ENCODE results near the gene RFPL4A.

Gene RFPL4A

DNA sequence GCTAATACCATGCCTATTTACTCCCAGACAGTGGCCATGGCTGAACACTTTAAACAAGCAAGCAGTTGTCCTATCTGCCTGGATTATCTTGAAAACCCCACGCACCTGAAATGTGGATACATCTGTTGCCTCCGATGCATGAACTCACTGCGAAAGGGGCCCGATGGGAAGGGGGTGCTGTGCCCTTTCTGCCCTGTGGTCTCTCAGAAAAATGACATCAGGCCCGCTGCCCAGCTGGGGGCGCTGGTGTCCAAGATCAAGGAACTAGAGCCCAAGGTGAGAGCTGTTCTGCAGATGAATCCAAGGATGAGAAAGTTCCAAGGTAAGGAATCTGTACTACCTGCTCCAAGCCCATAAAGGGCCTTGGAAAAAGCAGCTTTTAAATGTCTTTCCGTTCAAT, 18.6 kb downstream of the RFPL4A start:
- DNase-seq (ENCODE audit: low spot score), result no peak
- in situ Hi-C loops (cut with MboI; ENCODE audit: low pct_unique_long_range_greater_than_20kb, low sequenced_read_pairs, unreplicated experiment), result no loop called here
- TF ChIP-seq, protein P1, sequence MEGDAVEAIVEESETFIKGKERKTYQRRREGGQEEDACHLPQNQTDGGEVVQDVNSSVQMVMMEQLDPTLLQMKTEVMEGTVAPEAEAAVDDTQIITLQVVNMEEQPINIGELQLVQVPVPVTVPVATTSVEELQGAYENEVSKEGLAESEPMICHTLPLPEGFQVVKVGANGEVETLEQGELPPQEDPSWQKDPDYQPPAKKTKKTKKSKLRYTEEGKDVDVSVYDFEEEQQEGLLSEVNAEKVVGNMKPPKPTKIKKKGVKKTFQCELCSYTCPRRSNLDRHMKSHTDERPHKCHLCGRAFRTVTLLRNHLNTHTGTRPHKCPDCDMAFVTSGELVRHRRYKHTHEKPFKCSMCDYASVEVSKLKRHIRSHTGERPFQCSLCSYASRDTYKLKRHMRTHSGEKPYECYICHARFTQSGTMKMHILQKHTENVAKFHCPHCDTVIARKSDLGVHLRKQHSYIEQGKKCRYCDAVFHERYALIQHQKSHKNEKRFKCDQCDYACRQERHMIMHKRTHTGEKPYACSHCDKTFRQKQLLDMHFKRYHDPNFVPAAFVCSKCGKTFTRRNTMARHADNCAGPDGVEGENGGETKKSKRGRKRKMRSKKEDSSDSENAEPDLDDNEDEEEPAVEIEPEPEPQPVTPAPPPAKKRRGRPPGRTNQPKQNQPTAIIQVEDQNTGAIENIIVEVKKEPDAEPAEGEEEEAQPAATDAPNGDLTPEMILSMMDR (IDR thresholded peaks at IDR 0.05; ENCODE audit: extremely low read depth, insufficient read depth, missing control alignments), result no peak

DNA sequence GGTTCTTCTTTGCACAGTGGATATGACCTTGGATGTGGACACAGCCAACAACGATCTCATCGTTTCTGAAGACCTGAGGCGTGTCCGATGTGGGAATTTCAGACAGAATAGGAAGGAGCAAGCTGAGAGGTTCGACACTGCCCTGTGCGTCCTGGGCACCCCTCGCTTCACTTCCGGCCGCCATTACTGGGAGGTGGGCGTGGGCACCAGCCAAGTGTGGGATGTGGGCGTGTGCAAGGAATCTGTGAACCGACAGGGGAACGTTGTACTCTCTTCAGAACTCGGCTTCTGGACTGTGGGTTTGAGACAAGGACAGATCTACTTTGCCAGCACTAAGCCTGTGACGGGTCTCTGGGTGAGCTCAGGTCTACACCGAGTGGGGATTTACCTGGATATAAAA, 19.4 kb downstream of the RFPL4A start:
- in situ Hi-C loops (cut with MboI; ENCODE audit: low pct_unique_long_range_greater_than_20kb, low sequenced_read_pairs, unreplicated experiment), result no loop called here
- DNase-seq (ENCODE audit: low spot score), result no peak
- TF ChIP-seq, protein P1 (IDR thresholded peaks at IDR 0.05; ENCODE audit: extremely low read depth, insufficient read depth, missing control alignments), result no peak

DNA sequence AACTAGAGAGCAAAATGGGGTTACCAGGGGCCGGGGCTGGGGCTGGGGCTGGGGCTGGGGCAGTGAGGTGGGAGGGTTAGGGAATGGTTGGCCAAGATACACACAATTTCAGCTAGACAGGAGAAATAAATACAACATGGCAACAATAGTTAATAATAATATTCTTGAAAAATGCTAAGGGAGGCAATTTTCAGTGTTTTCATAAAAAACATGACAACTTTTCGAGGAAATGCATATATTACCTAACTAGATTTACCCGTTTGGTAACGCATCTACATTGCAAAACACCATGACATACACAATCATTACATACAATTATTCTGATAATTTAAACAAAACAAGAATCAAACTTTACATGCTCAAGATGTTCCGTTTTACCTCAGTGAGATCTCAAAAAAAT, 22.2 kb downstream of the RFPL4A start:
- DNase-seq (ENCODE audit: low spot score), result no peak
- in situ Hi-C loops (cut with MboI; ENCODE audit: low pct_unique_long_range_greater_than_20kb, low sequenced_read_pairs, unreplicated experiment), result no loop called here
- TF ChIP-seq, protein P1 (IDR thresholded peaks at IDR 0.05; ENCODE audit: extremely low read depth, insufficient read depth, missing control alignments), result no peak

DNA sequence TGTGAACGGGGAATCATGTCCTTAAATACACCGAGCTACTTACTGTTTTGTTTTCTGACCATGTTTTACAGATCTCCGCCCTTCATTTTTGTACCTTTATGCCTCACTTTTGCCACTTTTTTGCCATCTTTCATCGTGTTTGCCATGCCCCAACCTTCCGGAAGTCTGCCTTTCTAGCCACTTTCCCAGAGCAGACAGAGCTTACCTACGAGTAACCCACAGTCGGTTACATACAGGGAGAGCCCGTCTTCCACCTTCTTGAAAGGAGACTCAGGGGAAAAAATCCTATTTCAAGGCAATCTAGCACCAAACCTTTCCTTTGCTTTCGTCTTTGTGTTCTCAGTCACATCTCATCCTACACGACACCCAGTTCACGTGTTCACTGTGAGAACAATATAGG, 36.1 kb downstream of the RFPL4A start:
- no peak for DNase-seq (ENCODE audit: low spot score)
- TF ChIP-seq, protein P1 (IDR thresholded peaks at IDR 0.05; ENCODE audit: extremely low read depth, insufficient read depth, missing control alignments), result no peak
- in situ Hi-C loops (cut with MboI; ENCODE audit: low pct_unique_long_range_greater_than_20kb, low sequenced_read_pairs, unreplicated experiment), result no loop called here

- TF ChIP-seq, protein P1 (IDR thresholded peaks at IDR 0.05; ENCODE audit: extremely low read depth, insufficient read depth, missing control alignments), result no peak
- in situ Hi-C loops (cut with MboI; ENCODE audit: low pct_unique_long_range_greater_than_20kb, low sequenced_read_pairs, unreplicated experiment), result no loop called here
- DNase-seq (ENCODE audit: low spot score), result no peak
These were observed 42.5 kb downstream of the RFPL4A start for GRCh38 chr19:55801416-55801815.

GRCh38 chr19:55802281-55802680, 43.4 kb downstream of the RFPL4A start:
- TF ChIP-seq, protein P1 (IDR thresholded peaks at IDR 0.05; ENCODE audit: extremely low read depth, insufficient read depth, missing control alignments), result no peak
- DNase-seq (ENCODE audit: low spot score), result no peak
- in situ Hi-C loops (cut with MboI; ENCODE audit: low pct_unique_long_range_greater_than_20kb, low sequenced_read_pairs, unreplicated experiment), result no loop called here

All from GM13977 (cell line).